PC-3 (cell line): ENCODE results near the gene LNX1. TPM values are rescaled to one million over a fixed set of nuclear protein-coding genes. Genes with fewer than 3 reads are reported as not detected.
A peak's percentile ranks its signal among the peaks of the same experiment; 100 is the strongest.

Experiments
- ATAC-seq: fragments of 200-7000 bp; cut with Tn5 transposase; 2 replicates; pipeline ENCODE4 v1.9.1; 2020; ENCODE audit warnings: mild to moderate bottlenecking, moderate library complexity
- BruUV-seq: library from RNA; stranded (reverse); fragments of 400-500 nt; replicated peaks from 2 replicates; lab custom pipeline; 2021; lab: Mats Ljungman, UMichigan
- CTCF ChIA-PET: fragments of 300-600 bp; sonication (Branson Sonifier 250); formaldehyde crosslinking; loops from one replicate; lab custom pipeline; 2022; ENCODE audit warnings: antibody characterized with exemption; lab: Charles Lee
- POLR2A ChIA-PET: fragments of 300-600 bp; sonication (Branson Sonifier 250); formaldehyde crosslinking; loops from one replicate; lab custom pipeline; 2022; ENCODE audit warnings: antibody characterized with exemption; ENCODE audit not compliant: unreplicated experiment; lab: Charles Lee
- DNase-seq: peaks from one replicate; pipeline ENCODE4 v3.0.0-alpha.2; 2015
- H2AFZ ChIP-seq: fragments of 300-600 bp; sonication (generic); 2 replicates; pipeline ENCODE4 v1.6.0; 2016; ENCODE audit warnings: antibody characterized with exemption, low read length
- H3F3A ChIP-seq: fragments of 300-600 bp; sonication (generic); one replicate; pipeline ENCODE4 v1.6.0; 2017; ENCODE audit warnings: antibody characterized with exemption, low read length, control low read depth, mild to moderate bottlenecking; ENCODE audit not compliant: unreplicated experiment
- H3K27ac ChIP-seq: fragments of 300-600 bp; sonication (generic); 2 replicates; pipeline ENCODE4 v1.5.1; 2016; ENCODE audit warnings: mild to moderate bottlenecking, low read length
- H3K27me3 ChIP-seq: fragments of 300-600 bp; sonication (generic); 2 replicates; pipeline ENCODE4 v1.6.1; 2016; ENCODE audit warnings: low read length, mixed read lengths
- H3K36me3 ChIP-seq: fragments of 300-600 bp; sonication (generic); 2 replicates; pipeline ENCODE4 v1.6.1; 2016; ENCODE audit warnings: low read depth, mixed run types, low read length, mixed read lengths
- H3K4me1 ChIP-seq: fragments of 300-600 bp; sonication (generic); 2 replicates; pipeline ENCODE4 v1.5.1; 2016; ENCODE audit warnings: low read length; ENCODE audit not compliant: insufficient read depth
- H3K4me2 ChIP-seq: fragments of 300-600 bp; sonication (generic); 2 replicates; pipeline ENCODE4 v1.6.0; 2016; ENCODE audit warnings: low read length
- H3K4me3 ChIP-seq: fragments of 300-600 bp; sonication (generic); 2 replicates; pipeline ENCODE4 v1.5.1; 2016; ENCODE audit warnings: mild to moderate bottlenecking, low read length, mixed read lengths
- H3K79me2 ChIP-seq: fragments of 300-600 bp; sonication (generic); 2 replicates; pipeline ENCODE4 v1.6.1; 2017; ENCODE audit warnings: low read length, mixed read lengths
- H3K9ac ChIP-seq: fragments of 300-600 bp; sonication (generic); 2 replicates; pipeline ENCODE4 v1.6.0; 2016; ENCODE audit warnings: mild to moderate bottlenecking, low read length
- H3K9me2 ChIP-seq: fragments of 300-600 bp; sonication (generic); replicated peaks from 2 replicates; pipeline ENCODE4 v1.6.1; 2016; ENCODE audit warnings: mixed run types, low read length, mixed read lengths
- H3K9me3 ChIP-seq: fragments of 300-600 bp; sonication (generic); 2 replicates; pipeline ENCODE4 v1.6.1; 2016; ENCODE audit warnings: low read length, mixed read lengths
- H4K20me1 ChIP-seq: fragments of 300-600 bp; sonication (generic); 2 replicates; pipeline ENCODE4 v1.6.1; 2016; ENCODE audit warnings: low read length, mixed read lengths
- EZH2 ChIP-seq: fragments of 300-600 bp; sonication (generic); IDR thresholded peaks from one replicate; pipeline ENCODE4 v1.6.1; 2017; ENCODE audit warnings: antibody characterized with exemption, mild to moderate bottlenecking, low read length; ENCODE audit not compliant: unreplicated experiment
- EZH2phosphoT487 ChIP-seq: fragments of 300-600 bp; sonication (generic); IDR thresholded peaks from 2 replicates; pipeline ENCODE4 v1.6.1; 2018; ENCODE audit warnings: mild to moderate bottlenecking, antibody characterized with exemption, low read length, borderline replicate concordance
- intact Hi-C: fragments of 100-400 bp; cut with micrococcal nuclease; formaldehyde crosslinking; loops from 2 replicates; pipeline ENCODE4 v1.9.0; 2023
- total RNA-seq: library from RNA; depleted of rRNA; stranded (reverse); fragments of >200 nt; gene quantifications from 2 replicates; pipeline ENCODE4 v1.2.3, GENCODE V29; 2014
- TF ChIP-seq, protein P1 (sequence below): fragments of 300-600 bp; sonication (generic); conservative IDR thresholded peaks from 2 replicates; pipeline ENCODE4 v1.5.1; 2017; ENCODE audit warnings: antibody characterized with exemption, low read depth, mild to moderate bottlenecking, low read length

LNX1 gene
- total RNA-seq, 1 experiment from 2014 or later, result 2.8 TPM

DNA sequence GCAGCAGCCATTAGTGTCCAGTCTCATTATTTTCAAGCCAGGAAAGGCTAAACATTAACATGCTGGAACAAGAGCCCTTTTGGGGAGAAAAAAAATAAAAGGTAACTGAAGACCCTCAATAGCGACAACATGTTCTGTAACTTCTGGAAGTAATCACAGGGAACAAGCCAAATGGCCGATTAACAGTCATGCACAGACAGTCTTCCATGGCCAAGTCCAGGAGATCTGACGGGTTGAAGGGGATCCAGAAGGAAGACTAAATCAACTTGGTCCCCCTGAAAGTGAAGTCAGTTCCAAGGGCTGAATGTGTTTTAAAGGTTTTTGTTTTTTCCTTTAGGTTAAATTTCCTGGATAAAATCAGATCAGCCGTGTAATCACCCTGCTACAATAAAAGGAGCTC, 52.5 kb downstream of the LNX1 start:
- H3K4me2 ChIP-seq, result no peak overlapping the region
- ATAC-seq (no peak), DNase-seq (no peak)
- H2AFZ ChIP-seq, result no peak overlapping the region
- CTCF ChIA-PET, result no interaction called here
- H3K9ac ChIP-seq, result no peak overlapping the region
- peaks cover 29% of the 10 kb centered on the region for H3K4me1 ChIP-seq
- no peaks in the 10 kb centered on the region for H3K9me2 ChIP-seq
- no peaks in the 10 kb centered on the region for H3K9me3 ChIP-seq
- no peak overlapping the region for H3K4me3 ChIP-seq
- TF ChIP-seq EZH2, result no peak
- TF ChIP-seq, protein P1, sequence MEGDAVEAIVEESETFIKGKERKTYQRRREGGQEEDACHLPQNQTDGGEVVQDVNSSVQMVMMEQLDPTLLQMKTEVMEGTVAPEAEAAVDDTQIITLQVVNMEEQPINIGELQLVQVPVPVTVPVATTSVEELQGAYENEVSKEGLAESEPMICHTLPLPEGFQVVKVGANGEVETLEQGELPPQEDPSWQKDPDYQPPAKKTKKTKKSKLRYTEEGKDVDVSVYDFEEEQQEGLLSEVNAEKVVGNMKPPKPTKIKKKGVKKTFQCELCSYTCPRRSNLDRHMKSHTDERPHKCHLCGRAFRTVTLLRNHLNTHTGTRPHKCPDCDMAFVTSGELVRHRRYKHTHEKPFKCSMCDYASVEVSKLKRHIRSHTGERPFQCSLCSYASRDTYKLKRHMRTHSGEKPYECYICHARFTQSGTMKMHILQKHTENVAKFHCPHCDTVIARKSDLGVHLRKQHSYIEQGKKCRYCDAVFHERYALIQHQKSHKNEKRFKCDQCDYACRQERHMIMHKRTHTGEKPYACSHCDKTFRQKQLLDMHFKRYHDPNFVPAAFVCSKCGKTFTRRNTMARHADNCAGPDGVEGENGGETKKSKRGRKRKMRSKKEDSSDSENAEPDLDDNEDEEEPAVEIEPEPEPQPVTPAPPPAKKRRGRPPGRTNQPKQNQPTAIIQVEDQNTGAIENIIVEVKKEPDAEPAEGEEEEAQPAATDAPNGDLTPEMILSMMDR, result no peak
- no peak for TF ChIP-seq EZH2phosphoT487
- H3K79me2 ChIP-seq, result no peaks in the 10 kb centered on the region
- H3K27ac ChIP-seq, result no peak overlapping the region
- no TSS peak for BruUV-seq
- no peaks in the 10 kb centered on the region for H3K36me3 ChIP-seq
- intact Hi-C loops, result no loop called here
- no peaks in the 10 kb centered on the region for H4K20me1 ChIP-seq
- no peaks in the 10 kb centered on the region for H3K27me3 ChIP-seq
- peaks cover 16% of the 10 kb centered on the region for H3F3A ChIP-seq
- POLR2A ChIA-PET, result no interaction called here

DNA sequence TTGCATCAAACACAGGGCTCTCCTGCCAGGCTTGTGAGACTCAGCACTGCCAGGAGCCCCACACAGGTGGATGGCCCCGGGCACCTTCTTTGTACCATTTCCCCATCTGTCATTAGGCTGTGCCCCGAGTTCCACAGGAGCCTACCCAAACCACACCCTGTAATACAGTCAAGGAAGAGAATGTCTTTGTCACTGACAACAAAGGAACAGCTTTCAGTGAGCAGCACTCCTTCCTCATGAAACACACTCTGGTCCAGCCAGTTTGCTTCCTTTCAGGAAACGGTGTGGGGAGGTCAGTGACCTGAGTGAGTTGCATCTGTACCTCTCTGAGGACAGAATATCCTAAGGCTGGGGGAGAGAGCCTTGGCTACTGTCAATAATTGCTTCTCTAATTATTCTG, 53.7 kb downstream of the LNX1 start:
- TF ChIP-seq EZH2phosphoT487 (no peak), EZH2 (no peak)
- TF ChIP-seq, protein P1, result no peak
- 0 out of 2 replicates have a peak, but pooled peaks have one; percentile 5 for ATAC-seq

DNA sequence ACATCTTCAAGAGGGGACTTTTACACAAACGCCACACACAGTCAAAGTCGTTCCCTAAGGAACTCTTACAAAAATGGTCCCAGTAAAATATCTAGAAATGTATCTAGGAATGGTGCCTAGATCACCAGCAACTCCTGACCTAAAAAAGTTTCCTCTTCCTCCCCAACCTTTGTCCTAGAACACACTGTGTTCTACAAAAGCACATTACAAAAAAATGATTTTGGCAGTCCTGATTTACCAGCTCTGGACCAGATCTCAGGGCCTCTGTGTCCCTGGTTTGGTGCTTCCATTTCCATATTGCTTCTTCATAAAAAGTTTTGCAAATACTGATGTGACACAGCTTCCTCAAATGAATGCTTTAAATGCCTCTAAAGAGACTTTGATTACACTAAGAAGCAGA, 55.0 kb downstream of the LNX1 start:
- POLR2A ChIA-PET, result no interaction called here
- no peak for TF ChIP-seq EZH2phosphoT487
- TF ChIP-seq, protein P1, result no peak
- TF ChIP-seq EZH2, result no peak
- H3K27me3 ChIP-seq, result no peaks in the 10 kb centered on the region
- no peak overlapping the region for H2AFZ ChIP-seq
- no peaks in the 10 kb centered on the region for H4K20me1 ChIP-seq
- ATAC-seq, result no peak
- H3K4me1 ChIP-seq, result peaks cover 13% of the 10 kb centered on the region
- CTCF ChIA-PET, result no interaction called here
- peaks cover 4% of the 10 kb centered on the region for H3F3A ChIP-seq
- no peak overlapping the region for H3K27ac ChIP-seq
- intact Hi-C loops, result no loop called here
- no peaks in the 10 kb centered on the region for H3K9me2 ChIP-seq
- no peaks in the 10 kb centered on the region for H3K9me3 ChIP-seq
- no peaks in the 10 kb centered on the region for H3K36me3 ChIP-seq
- BruUV-seq, result no TSS peak
- H3K79me2 ChIP-seq, result no peaks in the 10 kb centered on the region
- no peak overlapping the region for H3K4me2 ChIP-seq
- no peak overlapping the region for H3K9ac ChIP-seq
- H3K4me3 ChIP-seq, result no peak overlapping the region
- no peak for DNase-seq

More for the DNA sequence above, 53.7 kb downstream of the LNX1 start:
- no peaks in the 10 kb centered on the region for H3K9me2 ChIP-seq
- peaks cover 26% of the 10 kb centered on the region for H3K4me1 ChIP-seq
- POLR2A ChIA-PET, result no interaction called here
- H4K20me1 ChIP-seq, result no peaks in the 10 kb centered on the region
- intact Hi-C loops, result no loop called here
- no peaks in the 10 kb centered on the region for H3K36me3 ChIP-seq
- DNase-seq, result peak; percentile 50
- BruUV-seq, result no TSS peak
- CTCF ChIA-PET, result no interaction called here
- H3K27ac ChIP-seq, result no peak overlapping the region
- H3F3A ChIP-seq, result peaks cover 16% of the 10 kb centered on the region
- H3K79me2 ChIP-seq, result no peaks in the 10 kb centered on the region
- H3K27me3 ChIP-seq, result no peaks in the 10 kb centered on the region
- no peaks in the 10 kb centered on the region for H3K9me3 ChIP-seq
- no peak overlapping the region for H3K9ac ChIP-seq
- no peak overlapping the region for H3K4me2 ChIP-seq
- H3K4me3 ChIP-seq, result no peak overlapping the region
- no peak overlapping the region for H2AFZ ChIP-seq
